H9 (cell line): ENCODE results near the gene TAOK3. TPM values are rescaled to one million over a fixed set of nuclear protein-coding genes. Genes with fewer than 3 reads are reported as not detected.
A peak's percentile ranks its signal among the peaks of the same experiment; 100 is the strongest.

ENCODE experiments used
- DNase-seq: peaks from one replicate; pipeline ENCODE4 v3.0.0-alpha.2; 2017
- H2AFZ ChIP-seq: one replicate; pipeline ENCODE4 v1.6.1; 2013; ENCODE audit warnings: mild to moderate bottlenecking, low read length, control low read depth, moderate library complexity
- H2AK5ac ChIP-seq: 2 replicates; pipeline ENCODE4 v1.6.1; 2013; ENCODE audit warnings: low read length, control low read depth, mixed read lengths; ENCODE audit not compliant: insufficient read length
- H2BK120ac ChIP-seq: one replicate; pipeline ENCODE4 v1.6.1; 2013; ENCODE audit warnings: low read depth, mild to moderate bottlenecking, low read length, control low read depth, inconsistent platforms; ENCODE audit not compliant: poor library complexity, severe bottlenecking
- H2BK12ac ChIP-seq: 2 replicates; pipeline ENCODE4 v1.6.1; 2013; ENCODE audit warnings: low read length, control low read depth, mixed read lengths, low read depth; ENCODE audit not compliant: insufficient read length
- H2BK15ac ChIP-seq: 2 replicates; pipeline ENCODE4 v1.6.1; 2013; ENCODE audit warnings: low read depth, low read length, control low read depth
- H2BK20ac ChIP-seq: one replicate; pipeline ENCODE4 v1.6.1; 2013; ENCODE audit warnings: low read depth, mild to moderate bottlenecking, low read length, control low read depth, inconsistent platforms; ENCODE audit not compliant: poor library complexity, severe bottlenecking
- H2BK5ac ChIP-seq: 2 replicates; pipeline ENCODE4 v1.6.1; 2013; ENCODE audit warnings: low read length, control low read depth, mixed read lengths; ENCODE audit not compliant: insufficient read length
- H3K14ac ChIP-seq: 2 replicates; pipeline ENCODE4 v1.6.1; 2013; ENCODE audit warnings: low read length, control low read depth; ENCODE audit not compliant: insufficient read depth
- H3K18ac ChIP-seq: 2 replicates; pipeline ENCODE4 v1.6.1; 2013; ENCODE audit warnings: low read depth, mild to moderate bottlenecking, mixed read lengths, low read length, control low read depth; ENCODE audit not compliant: insufficient read length
- H3K23ac ChIP-seq: 2 replicates; pipeline ENCODE4 v1.6.1; 2013; ENCODE audit warnings: low read length, control low read depth, mixed read lengths, low read depth; ENCODE audit not compliant: insufficient read length
- H3K23me2 ChIP-seq: 2 replicates; pipeline ENCODE4 v1.6.1; 2013; ENCODE audit warnings: low read depth, mild to moderate bottlenecking, mixed read lengths, low read length, control low read depth; ENCODE audit not compliant: insufficient read length, poor library complexity, severe bottlenecking
- H3K27ac ChIP-seq: 2 replicates; pipeline ENCODE4 v1.5.1; 2013; ENCODE audit warnings: low read length, control low read depth, mixed read lengths, low read depth; ENCODE audit not compliant: insufficient read length
- H3K27me3 ChIP-seq: 2 replicates; pipeline ENCODE4 v1.6.1; 2013; ENCODE audit warnings: low read length, control low read depth, inconsistent platforms; ENCODE audit not compliant: insufficient read depth
- H3K4ac ChIP-seq: 2 replicates; pipeline ENCODE4 v1.6.1; 2013; ENCODE audit warnings: low read depth, mild to moderate bottlenecking, control low read depth, inconsistent platforms, low read length, moderate library complexity
- H3K4me1 ChIP-seq: 2 replicates; pipeline ENCODE4 v1.6.1; 2013; ENCODE audit warnings: low read length, control low read depth, inconsistent platforms; ENCODE audit not compliant: insufficient read depth
- H3K4me2 ChIP-seq: 2 replicates; pipeline ENCODE4 v1.6.1; 2013; ENCODE audit warnings: low read length, control low read depth, mixed read lengths; ENCODE audit not compliant: insufficient read length, insufficient read depth
- H3K56ac ChIP-seq: 2 replicates; pipeline ENCODE4 v1.6.1; 2013; ENCODE audit warnings: low read depth, mild to moderate bottlenecking, mixed read lengths, low read length, control low read depth; ENCODE audit not compliant: insufficient read length
- H3K79me1 ChIP-seq: 2 replicates; pipeline ENCODE4 v1.6.1; 2013; ENCODE audit warnings: low read depth, mild to moderate bottlenecking, moderate library complexity, low read length, control low read depth, inconsistent platforms; ENCODE audit not compliant: insufficient read depth, poor library complexity, severe bottlenecking
- H3K79me2 ChIP-seq: 2 replicates; pipeline ENCODE4 v1.6.1; 2013; ENCODE audit warnings: low read length, control low read depth, inconsistent platforms; ENCODE audit not compliant: insufficient read depth
- H3K9ac ChIP-seq: 2 replicates; pipeline ENCODE4 v1.6.1; 2013; ENCODE audit warnings: low read length, control low read depth, mixed read lengths; ENCODE audit not compliant: insufficient read length; ENCODE audit errors: extremely low read depth
- H3K9me3 ChIP-seq: one replicate; pipeline ENCODE4 v1.6.1; 2013; ENCODE audit warnings: low read depth, low read length, inconsistent platforms; ENCODE audit not compliant: control insufficient read depth
- H3T11ph ChIP-seq: one replicate; pipeline ENCODE4 v1.6.1; 2013; ENCODE audit warnings: mild to moderate bottlenecking, low read length, control low read depth, inconsistent platforms
- H4K20me1 ChIP-seq: one replicate; pipeline ENCODE4 v1.6.1; 2013; ENCODE audit not compliant: control insufficient read depth, insufficient read length, insufficient read depth
- H4K5ac ChIP-seq: 2 replicates; pipeline ENCODE4 v1.6.1; 2013; ENCODE audit warnings: low read depth, mild to moderate bottlenecking, mixed read lengths, low read length, control low read depth; ENCODE audit not compliant: insufficient read length
- H4K8ac ChIP-seq: replicated peaks from 2 replicates; pipeline ENCODE4 v1.6.1; 2013; ENCODE audit warnings: low read length, control low read depth, mixed read lengths, low read depth; ENCODE audit not compliant: insufficient read length
- H4K91ac ChIP-seq: 2 replicates; pipeline ENCODE4 v1.6.1; 2013; ENCODE audit warnings: low read depth, mild to moderate bottlenecking, moderate library complexity, mixed read lengths, low read length, control low read depth; ENCODE audit not compliant: insufficient read length
- H3K27ac Mint-ChIP-seq, 3 experiments: 2 replicates in 2 of 3; 3 replicates in 1 of 3; pipeline ENCODE4 v1.8.0; 2020 to 2021; ENCODE audit warnings: mixed read lengths in 3 of 3, mild to moderate bottlenecking in 1 of 3, moderate library complexity in 1 of 3
- H3K27me3 Mint-ChIP-seq: 2 replicates; pipeline ENCODE4 v1.8.0; 2021; ENCODE audit warnings: low read depth, mild to moderate bottlenecking, moderate library complexity, mixed read lengths
- H3K36me3 Mint-ChIP-seq, 3 experiments: 2 replicates in 2 of 3; 3 replicates in 1 of 3; pipeline ENCODE4 v1.8.0; 2020 to 2021; ENCODE audit warnings: low read depth in 3 of 3, mixed read lengths in 3 of 3; ENCODE audit not compliant: insufficient read depth in 1 of 3
- H3K4me1 Mint-ChIP-seq, 2 experiments: 2 replicates each; pipeline ENCODE4 v1.8.0; 2020; ENCODE audit warnings: mixed read lengths in 2 of 2
- H3K4me3 Mint-ChIP-seq, 2 experiments: 2 replicates in 1 of 2; 3 replicates in 1 of 2; pipeline ENCODE4 v1.8.0; 2020 to 2021; ENCODE audit warnings: mild to moderate bottlenecking in 2 of 2, mixed read lengths in 2 of 2, moderate library complexity in 1 of 2
- H3K9me3 Mint-ChIP-seq, 2 experiments: 2 replicates in 1 of 2; 3 replicates in 1 of 2; pipeline ENCODE4 v1.8.0; 2020; ENCODE audit warnings: mild to moderate bottlenecking in 2 of 2, mixed read lengths in 2 of 2, moderate library complexity in 1 of 2
- WGBS: extraction: QIAGEN DNeasy Blood & Tissue Kit; methylation state at CpG from one replicate; pipeline ENCODE4 v1.1.7; 2013; ENCODE audit warnings: missing lambda C conversion rate, low lambda C conversion rate, mixed read lengths; ENCODE audit not compliant: insufficient read length; ENCODE audit errors: extremely low coverage; 5-methylcytosine and 5-hydroxymethylcytosine counted together
- total RNA-seq: library from RNA; stranded (reverse); gene quantifications from 2 replicates; pipeline ENCODE4 v1.2.1, GENCODE V29; 2021
- TF ChIP-seq, protein P1 (sequence below): fragments of 200-600 bp; sonication (generic); conservative IDR thresholded peaks from 3 replicates; pipeline ENCODE4 v1.8.0; 2021; ENCODE audit warnings: antibody characterized with exemption, mild to moderate bottlenecking

TAOK3 gene
- total RNA-seq, 1 experiment from 2014 or later = 5.2 TPM

- peak overlapping the region; percentile 89 for H3K4me3 Mint-ChIP-seq
- no peak overlapping the region for H4K8ac ChIP-seq
- H3K4ac ChIP-seq = no peak overlapping the region
- no peak overlapping the region for H4K5ac ChIP-seq
- no peak overlapping the region for H2AFZ ChIP-seq
- H3K9ac ChIP-seq = peak overlapping the region; percentile 82
- H2AK5ac ChIP-seq = no peak overlapping the region
- H3T11ph ChIP-seq = no peak overlapping the region
- DNase-seq = no peak
- peak overlapping the region in 2 of 3 experiments; percentile 5 to 96; a peak in 3 of 7 replicates for H3K27ac Mint-ChIP-seq
- H3K56ac ChIP-seq = no peak overlapping the region
- no peaks in the 10 kb centered on the region for H3K27me3 ChIP-seq
- peaks cover 11% of the 10 kb centered on the region for H3K79me1 ChIP-seq
- no peak overlapping the region for H3K18ac ChIP-seq
- no peak overlapping the region for H2BK12ac ChIP-seq
- H3K4me1 ChIP-seq = no peaks in the 10 kb centered on the region
- peaks cover 0 to 3% of the 10 kb centered on the region in 2 experiments; a peak in 1 of 5 replicates for H3K9me3 Mint-ChIP-seq
- peaks cover 22% of the 10 kb centered on the region; the same call in 1 of the 2 replicates for H3K79me2 ChIP-seq
- H3K9me3 ChIP-seq = no peaks in the 10 kb centered on the region
- H3K27me3 Mint-ChIP-seq = no peaks in the 10 kb centered on the region
- no peak overlapping the region for H2BK5ac ChIP-seq
- H2BK20ac ChIP-seq = no peak overlapping the region
- H4K91ac ChIP-seq = no peak overlapping the region
- H2BK15ac ChIP-seq = no peak overlapping the region
- peak overlapping the region; percentile 68 for H3K4me2 ChIP-seq
- no CpG with 5 or more reads among the region's 10 CpGs for WGBS
- no peaks in the 10 kb centered on the region for H4K20me1 ChIP-seq
- H3K36me3 Mint-ChIP-seq = peaks cover 41 to 56% (median 42%) of the 10 kb centered on the region in 3 experiments
- no peak overlapping the region for H3K14ac ChIP-seq
- peaks cover 7% of the 10 kb centered on the region for H3K23me2 ChIP-seq
- TF ChIP-seq, protein P1, sequence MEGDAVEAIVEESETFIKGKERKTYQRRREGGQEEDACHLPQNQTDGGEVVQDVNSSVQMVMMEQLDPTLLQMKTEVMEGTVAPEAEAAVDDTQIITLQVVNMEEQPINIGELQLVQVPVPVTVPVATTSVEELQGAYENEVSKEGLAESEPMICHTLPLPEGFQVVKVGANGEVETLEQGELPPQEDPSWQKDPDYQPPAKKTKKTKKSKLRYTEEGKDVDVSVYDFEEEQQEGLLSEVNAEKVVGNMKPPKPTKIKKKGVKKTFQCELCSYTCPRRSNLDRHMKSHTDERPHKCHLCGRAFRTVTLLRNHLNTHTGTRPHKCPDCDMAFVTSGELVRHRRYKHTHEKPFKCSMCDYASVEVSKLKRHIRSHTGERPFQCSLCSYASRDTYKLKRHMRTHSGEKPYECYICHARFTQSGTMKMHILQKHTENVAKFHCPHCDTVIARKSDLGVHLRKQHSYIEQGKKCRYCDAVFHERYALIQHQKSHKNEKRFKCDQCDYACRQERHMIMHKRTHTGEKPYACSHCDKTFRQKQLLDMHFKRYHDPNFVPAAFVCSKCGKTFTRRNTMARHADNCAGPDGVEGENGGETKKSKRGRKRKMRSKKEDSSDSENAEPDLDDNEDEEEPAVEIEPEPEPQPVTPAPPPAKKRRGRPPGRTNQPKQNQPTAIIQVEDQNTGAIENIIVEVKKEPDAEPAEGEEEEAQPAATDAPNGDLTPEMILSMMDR = no peak
- H3K23ac ChIP-seq = no peak overlapping the region
- no peak overlapping the region for H2BK120ac ChIP-seq
- H3K27ac ChIP-seq = no peak overlapping the region
- peaks cover 12 to 14% of the 10 kb centered on the region in 2 experiments for H3K4me1 Mint-ChIP-seq
Measured at GRCh38 chr12:118137148-118137678, 235.5 kb downstream of the TAOK3 start.
